HG02840 (cell line): Measurements from ENCODE around the gene XPC.
"Not testable (repeated sequence)": the region's sequence is repeated elsewhere in the genome, so short reads cannot be mapped to it uniquely, and the experiment has no call there.

Experiments
- ATAC-seq: cut with Tn5 transposase; IDR thresholded peaks from one replicate; pipeline ENCODE4 v1.9.1; 2021; ENCODE audit warnings: mild to moderate bottlenecking, moderate library complexity, moderate number of reproducible peaks; ENCODE audit not compliant: unreplicated experiment, low FRiP score

The XPC gene

GRCh38 chr3:14124223-14124614, 54.2 kb downstream of the XPC start:
- ATAC-seq = peak; percentile 56

GRCh38 chr3:14123308-14124222, 54.8 kb downstream of the XPC start:
- no peak for ATAC-seq

GRCh38 chr3:14122301-14122700, 56.1 kb downstream of the XPC start:
- no peak for ATAC-seq

- ATAC-seq = no peak
These were observed 56.5 kb downstream of the XPC start for GRCh38 chr3:14121859-14122258.

GRCh38 chr3:14120921-14121448, 57.4 kb downstream of the XPC start:
- not testable (repeated sequence) for ATAC-seq

- no peak for ATAC-seq
These were observed 58.1 kb downstream of the XPC start for GRCh38 chr3:14120111-14120920.

GRCh38 chr3:14119651-14120050, 58.8 kb downstream of the XPC start:
- no peak for ATAC-seq

- no peak for ATAC-seq
These were observed 59.7 kb downstream of the XPC start for GRCh38 chr3:14118400-14119381.

GRCh38 chr3:14117468-14118399, 60.7 kb downstream of the XPC start:
- ATAC-seq = no peak

GRCh38 chr3:14113965-14114635, 64.3 kb downstream of the XPC start:
- no peak for ATAC-seq

- ATAC-seq = no peak
These were observed 67.7 kb downstream of the XPC start for GRCh38 chr3:14110699-14111098.

GRCh38 chr3:14109821-14110220, 68.6 kb downstream of the XPC start:
- ATAC-seq = not testable (repeated sequence)

GRCh38 chr3:14097616-14098391, 80.6 kb downstream of the XPC start:
- no peak for ATAC-seq

- no peak for ATAC-seq
These were observed 81.7 kb downstream of the XPC start for GRCh38 chr3:14096742-14097141.
